Ureter (tissue), 1 donor: Measurements from ENCODE around the gene SNX10. TPM values are rescaled to one million over a fixed set of nuclear protein-coding genes. Genes with fewer than 3 reads are reported as not detected.

ENCODE experiments used
- DNase-seq: peaks from one replicate; pipeline ENCODE4 v3.0.0-alpha.2; 2020; ENCODE audit warnings: low spot score
- total RNA-seq: library from RNA; stranded (reverse); gene quantifications from one replicate; pipeline ENCODE4 v1.2.4, GENCODE V29; 2023
- donor health status: DM: yes; HTN: yes; CAD: no.

Gene SNX10
- total RNA-seq, 1 donor from 2014 or later = 2.6 TPM

- DNase-seq = no peak
Observed at GRCh38 chr7:26404189-26404996, 112.7 kb downstream of the SNX10 start.

- no peak for DNase-seq
Observed at GRCh38 chr7:26406433-26406832, 114.8 kb downstream of the SNX10 start.

DNA sequence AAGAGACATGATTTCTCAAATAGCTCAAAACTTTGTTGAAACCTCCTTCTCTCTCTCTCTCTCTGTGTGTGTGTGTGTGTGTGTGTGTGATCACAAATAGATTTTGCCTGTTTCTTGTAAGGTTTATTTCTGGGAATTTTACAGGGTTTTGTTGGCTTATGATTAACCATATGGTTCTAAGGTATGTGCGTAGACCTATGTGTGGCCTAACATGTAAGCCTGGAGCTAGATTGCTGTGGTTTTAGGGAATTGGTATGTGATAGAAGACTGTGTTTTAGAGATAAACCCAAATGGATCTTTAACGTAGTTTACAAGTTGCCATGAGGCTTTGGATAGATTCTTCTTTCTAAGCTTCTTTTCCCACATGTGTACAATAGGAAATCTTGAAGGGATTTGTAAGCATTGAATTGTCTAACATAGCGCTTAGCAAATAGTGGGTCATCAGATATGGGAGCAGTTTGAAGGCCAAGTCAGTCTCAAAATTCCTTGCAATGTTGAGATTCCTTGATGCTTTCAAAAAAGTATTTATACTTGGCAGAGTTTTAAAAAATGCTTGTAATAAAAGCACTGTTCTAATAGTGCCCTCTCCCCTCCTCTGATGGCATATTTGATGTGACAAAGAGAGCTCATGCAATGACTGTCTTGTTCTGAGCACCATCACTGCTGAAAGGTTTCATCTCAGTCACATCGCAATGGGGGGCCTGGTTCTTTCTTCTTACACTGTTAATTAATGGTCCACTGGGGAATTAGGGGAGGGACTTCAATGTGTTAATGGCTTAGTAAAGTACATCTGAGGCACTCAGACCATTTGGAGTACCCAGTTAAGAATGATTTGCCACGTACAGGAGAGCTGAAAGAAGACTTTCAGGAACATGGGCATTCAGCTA, 118.2 kb downstream of the SNX10 start:
- DNase-seq = no peak

- DNase-seq = no peak
Observed at GRCh38 chr7:26413007-26413691, 121.5 kb downstream of the SNX10 start.

GRCh38 chr7:26416004-26416403, 124.3 kb downstream of the SNX10 start:
- no peak for DNase-seq

DNA sequence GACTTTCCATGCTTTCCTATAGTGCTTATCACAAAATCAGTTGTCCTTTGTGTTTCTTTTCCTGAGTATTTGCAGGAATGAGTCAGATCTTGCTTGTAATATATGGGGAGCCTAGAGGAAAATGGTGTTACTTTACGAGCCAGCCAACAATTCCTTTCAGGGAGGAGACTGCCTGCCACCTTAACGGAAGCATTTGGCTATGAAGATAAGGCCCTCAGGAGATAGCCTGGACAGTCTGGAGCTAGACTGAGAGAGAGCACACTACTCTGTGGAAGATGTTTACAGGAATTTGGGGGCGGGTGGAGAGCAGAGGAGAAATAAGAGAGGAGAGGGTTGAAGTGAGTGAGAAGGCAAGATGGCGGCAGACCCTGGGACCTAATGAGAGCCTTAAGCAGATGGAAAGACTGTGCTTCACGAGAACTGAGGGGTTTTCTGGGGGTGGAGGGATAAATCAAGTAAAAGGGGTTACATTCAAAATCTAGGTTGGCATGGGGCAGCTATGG, 126.3 kb downstream of the SNX10 start:
- no peak for DNase-seq

- DNase-seq = no peak
Observed at GRCh38 chr7:26419198-26419597, 127.5 kb downstream of the SNX10 start.

GRCh38 chr7:26420422-26421019, 128.9 kb downstream of the SNX10 start:
- no peak for DNase-seq

DNA sequence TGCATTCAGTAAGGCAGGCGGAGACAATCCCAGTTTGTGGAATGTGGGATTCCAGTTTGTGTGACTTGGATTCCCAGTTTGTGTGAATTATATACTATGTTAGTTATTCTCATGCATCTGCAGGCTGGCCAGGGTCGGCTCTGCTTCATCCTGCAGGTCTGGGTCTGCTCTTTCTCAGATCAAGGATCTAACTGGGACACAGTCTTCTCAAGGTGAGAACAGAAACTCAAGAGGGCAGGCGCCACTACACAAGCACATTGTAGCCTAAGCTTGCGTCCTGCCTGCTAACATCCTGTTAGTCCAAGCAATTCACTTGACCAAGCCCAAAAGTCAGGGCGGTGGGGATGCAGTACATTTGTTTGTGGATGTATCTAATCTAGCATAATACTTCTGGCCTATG, 131.1 kb downstream of the SNX10 start:
- DNase-seq = no peak

DNA sequence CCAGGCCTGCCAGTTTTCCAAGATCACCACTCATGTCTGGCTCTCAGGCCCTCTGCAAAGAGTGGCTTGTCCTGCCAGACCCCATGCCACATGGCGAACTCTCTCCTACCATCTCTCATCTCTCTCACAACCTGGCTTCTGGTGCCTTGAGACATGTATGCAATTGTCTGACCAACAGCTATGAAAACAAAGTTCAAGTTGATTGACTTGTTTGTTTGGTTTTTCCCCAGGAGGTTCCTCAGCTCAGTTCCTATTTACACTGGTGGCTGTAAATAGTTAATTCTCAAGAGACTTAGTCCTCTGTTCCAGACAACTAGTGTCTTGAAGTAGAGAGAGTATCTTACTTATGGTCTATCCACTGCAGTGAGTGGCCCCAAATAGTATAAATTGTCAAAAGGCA, 131.8 kb downstream of the SNX10 start:
- no peak for DNase-seq

Other genes starting within 250 kb of the SNX10 start
- 6.3 TPM for gene NFE2L3, start 139.7 kb upstream of the SNX10 start, total RNA-seq
- 409 TPM for gene HNRNPA2B1, start 91.1 kb upstream of the SNX10 start, total RNA-seq
- gene CBX3, start 90.1 kb upstream of the SNX10 start, total RNA-seq = 87.0 TPM